GM23338 (cell line): Measurements from ENCODE around the gene FLNC. TPM values are rescaled to one million over a fixed set of nuclear protein-coding genes. Genes with fewer than 3 reads are reported as not detected.

ENCODE experiments used
- ATAC-seq: fragments of 200-7000 bp; cut with Tn5 transposase; 3 replicates; pipeline ENCODE4 v1.9.1; 2020
- DNase-seq: peaks from one replicate; pipeline ENCODE4 v3.0.0-alpha.2; 2015; ENCODE audit warnings: low spot score
- H2AFZ ChIP-seq: fragments of 200-600 bp; sonication (generic); 2 replicates; pipeline ENCODE4 v1.8.0; 2016; ENCODE audit warnings: antibody characterized with exemption, mild to moderate bottlenecking, moderate library complexity
- H3F3A ChIP-seq: fragments of 200-600 bp; sonication (generic); replicated peaks from 2 replicates; pipeline ENCODE4 v1.8.0; 2017; ENCODE audit warnings: antibody characterized with exemption, mixed run types, low read depth
- H3K27ac ChIP-seq: fragments of 200-600 bp; sonication (generic); 2 replicates; pipeline ENCODE4 v1.6.1; 2016; ENCODE audit warnings: low read depth
- H3K27me3 ChIP-seq: fragments of 200-600 bp; sonication (generic); 2 replicates; pipeline ENCODE4 v1.8.0; 2016; ENCODE audit warnings: mild to moderate bottlenecking, mixed run types, moderate library complexity; ENCODE audit not compliant: insufficient read depth
- H3K36me3 ChIP-seq: fragments of 200-600 bp; sonication (generic); 2 replicates; pipeline ENCODE4 v1.8.0; 2016; ENCODE audit warnings: mild to moderate bottlenecking; ENCODE audit not compliant: insufficient read depth
- H3K4me1 ChIP-seq: fragments of 200-600 bp; sonication (generic); 2 replicates; pipeline ENCODE4 v1.8.0; 2016; ENCODE audit warnings: mild to moderate bottlenecking, moderate library complexity; ENCODE audit not compliant: insufficient read depth
- H3K4me2 ChIP-seq: fragments of 200-600 bp; sonication (generic); 2 replicates; pipeline ENCODE4 v1.7.1; 2017; ENCODE audit warnings: mixed run types
- H3K4me3 ChIP-seq: fragments of 200-600 bp; sonication (generic); 2 replicates; pipeline ENCODE4 v1.6.1; 2016; ENCODE audit warnings: mixed run types
- H3K79me2 ChIP-seq: fragments of 200-600 bp; sonication (generic); replicated peaks from 2 replicates; pipeline ENCODE4 v1.8.0; 2017; ENCODE audit warnings: mild to moderate bottlenecking; ENCODE audit not compliant: insufficient read depth
- H3K9me2 ChIP-seq: fragments of 200-600 bp; sonication (generic); 2 replicates; pipeline ENCODE4 v1.8.0; 2017; ENCODE audit not compliant: insufficient read depth
- H4K20me1 ChIP-seq: fragments of 200-600 bp; sonication (generic); replicated peaks from 2 replicates; pipeline ENCODE4 v1.8.0; 2017; ENCODE audit warnings: mild to moderate bottlenecking; ENCODE audit not compliant: insufficient read depth
- H3K27ac Mint-ChIP-seq: 2 replicates; pipeline ENCODE4 v1.8.0; 2020; ENCODE audit warnings: inconsistent platforms, mild to moderate bottlenecking, moderate library complexity, mixed read lengths
- H3K27me3 Mint-ChIP-seq: 3 replicates; pipeline ENCODE4 v1.8.0; 2022; ENCODE audit warnings: low read depth, mild to moderate bottlenecking, moderate library complexity, mixed read lengths, inconsistent platforms; ENCODE audit not compliant: insufficient read depth, poor library complexity
- H3K36me3 Mint-ChIP-seq: 3 replicates; pipeline ENCODE4 v1.8.0; 2021; ENCODE audit warnings: low read depth, mild to moderate bottlenecking, inconsistent platforms, moderate library complexity, mixed read lengths
- H3K4me1 Mint-ChIP-seq: 3 replicates; pipeline ENCODE4 v1.8.0; 2020; ENCODE audit warnings: mild to moderate bottlenecking, inconsistent platforms, mixed read lengths
- H3K4me3 Mint-ChIP-seq: 3 replicates; pipeline ENCODE4 v1.8.0; 2021; ENCODE audit warnings: moderate library complexity, mild to moderate bottlenecking, inconsistent platforms, mixed read lengths
- H3K9me3 Mint-ChIP-seq: 3 replicates; pipeline ENCODE4 v1.8.0; 2020; ENCODE audit warnings: moderate library complexity, mild to moderate bottlenecking, inconsistent platforms, mixed read lengths
- CREB1 ChIP-seq: fragments of 250-450 bp; sonication (Bioruptor Pico); IDR thresholded peaks from 2 replicates; pipeline ENCODE4 v1.5.0; 2020; ENCODE audit warnings: low read depth, mild to moderate bottlenecking, moderate library complexity
- CTCF ChIP-seq, 2 experiments: fragments of 200-600 bp in 1 of 2; sonication (generic) in 1 of 2; conservative IDR thresholded peaks; 2 replicates each; pipeline versions ENCODE4 v1.5.1 to v1.6.1; 2016 to 2017; ENCODE audit warnings: antibody characterized with exemption in 2 of 2, low read depth in 2 of 2, mild to moderate bottlenecking in 2 of 2, moderate library complexity in 1 of 2
- ETS1 ChIP-seq: IDR thresholded peaks from 2 replicates; pipeline ENCODE4 v1.6.1; 2016; ENCODE audit warnings: antibody characterized with exemption
- EZH2 ChIP-seq: fragments of 200-600 bp; sonication (generic); IDR thresholded peaks from one replicate; pipeline ENCODE4 v1.8.0; 2017; ENCODE audit warnings: antibody characterized with exemption, mild to moderate bottlenecking, low read depth; ENCODE audit not compliant: unreplicated experiment
- EZH2phosphoT487 ChIP-seq: fragments of 200-600 bp; sonication (generic); IDR thresholded peaks from one replicate; pipeline ENCODE4 v1.8.1; 2018; ENCODE audit warnings: antibody characterized with exemption; ENCODE audit not compliant: unreplicated experiment
- JUNB ChIP-seq: IDR thresholded peaks from one replicate; pipeline ENCODE4 v1.6.1; 2016; ENCODE audit warnings: antibody characterized with exemption; ENCODE audit not compliant: unreplicated experiment
- NANOG ChIP-seq: IDR thresholded peaks from 2 replicates; pipeline ENCODE4 v1.6.1; 2016; ENCODE audit warnings: antibody characterized with exemption, borderline replicate concordance
- POLR2AphosphoS5 ChIP-seq: IDR thresholded peaks from 2 replicates; pipeline ENCODE4 v1.6.1; 2016; ENCODE audit warnings: antibody characterized with exemption, low read depth
- REST ChIP-seq: IDR thresholded peaks from one replicate; pipeline ENCODE4 v1.6.1; 2018; ENCODE audit warnings: antibody characterized with exemption; ENCODE audit not compliant: unreplicated experiment
- STAT1 ChIP-seq: IDR thresholded peaks from one replicate; pipeline ENCODE4 v1.6.1; 2016; ENCODE audit warnings: antibody characterized with exemption; ENCODE audit not compliant: unreplicated experiment
- ZNF114 ChIP-seq: fragments of 250-450 bp; sonication (Bioruptor Pico); IDR thresholded peaks from 2 replicates; pipeline ENCODE4 v1.5.0; 2020; ENCODE audit warnings: mild to moderate bottlenecking, moderate library complexity
- ZNF331 ChIP-seq: fragments of 250-450 bp; sonication (Bioruptor Pico); IDR thresholded peaks from 2 replicates; pipeline ENCODE4 v1.5.0; 2020; ENCODE audit warnings: low read depth, mild to moderate bottlenecking, moderate library complexity
- ZNF462 ChIP-seq: fragments of 250-450 bp; sonication (Bioruptor Pico); IDR thresholded peaks from 2 replicates; pipeline ENCODE4 v1.5.0; 2020; ENCODE audit warnings: mild to moderate bottlenecking, moderate library complexity
- polyA plus RNA-seq: library from polyadenylated mRNA; unstranded; fragments of >200 nt; fragmentation: Nextera tagmentation; extraction: Ambion mirVana; gene quantifications from 2 replicates; pipeline ENCODE4 v1.2.1, GENCODE V29; 2016
- total RNA-seq: library from RNA; depleted of rRNA; stranded (reverse); fragments of >200 nt; shearing (Covaris generic); gene quantifications from 2 replicates; pipeline ENCODE4 v1.2.3, GENCODE V29; 2014

FLNC gene
- total and polyA plus RNA-seq, 2 experiments from 2014 or later, result 0.65 to 11.8 TPM

GRCh38 chr7:128837521-128837921 is 7.3 kb downstream of the FLNC start:
- H3K9me3 Mint-ChIP-seq, result no peaks in the 10 kb centered on the region; the same call in 2 of the 3 replicates
- no peaks in the 10 kb centered on the region for H3K36me3 ChIP-seq
- peaks cover 18% of the 10 kb centered on the region for H3K4me1 ChIP-seq
- H3K27me3 Mint-ChIP-seq, result peaks cover 19% of the 10 kb centered on the region
- peaks cover 20% of the 10 kb centered on the region for H3K4me1 Mint-ChIP-seq
- no peak for ATAC-seq
- no peak overlapping the region for H3K27ac ChIP-seq
- H3K4me3 Mint-ChIP-seq, result no peak overlapping the region
- TF ChIP-seq REST, result no peak
- TF ChIP-seq POLR2AphosphoS5, result no peak
- no peak for TF ChIP-seq STAT1
- TF ChIP-seq EZH2phosphoT487, result no peak
- TF ChIP-seq EZH2, result no peak
- no peak for TF ChIP-seq CTCF (conservative IDR thresholded peaks at IDR 0.05; ENCODE audit: low read depth in 2 of 2)
- no peak for TF ChIP-seq ZNF462 (CRISPR knock-in tag)
- TF ChIP-seq NANOG, result no peak
- no peak for TF ChIP-seq JUNB
- no peak for TF ChIP-seq ETS1
- TF ChIP-seq ZNF331 (CRISPR knock-in tag), result no peak
- TF ChIP-seq CREB1 (CRISPR knock-in tag), result no peak
- no peak for TF ChIP-seq ZNF114 (CRISPR knock-in tag)
- H3K4me2 ChIP-seq, result no peak overlapping the region
- no peak overlapping the region for H3K4me3 ChIP-seq
- no peaks in the 10 kb centered on the region for H3K36me3 Mint-ChIP-seq
- peaks cover 3% of the 10 kb centered on the region for H3F3A ChIP-seq
- no peaks in the 10 kb centered on the region for H3K79me2 ChIP-seq
- H2AFZ ChIP-seq, result no peak overlapping the region
- no peak overlapping the region for H3K27ac Mint-ChIP-seq
- no peaks in the 10 kb centered on the region for H4K20me1 ChIP-seq
- H3K27me3 ChIP-seq, result 0 out of 2 replicates have a peak, but pooled peaks cover 2% of the 10 kb centered on the region
- no peaks in the 10 kb centered on the region for H3K9me2 ChIP-seq
- DNase-seq, result no peak
